ENCODE results near the gene HMCN1. TPM values are rescaled to one million over a fixed set of nuclear protein-coding genes. Genes with fewer than 3 reads are reported as not detected.
"Not testable (repeated sequence)": the region's sequence is repeated elsewhere in the genome, so short reads cannot be mapped to it uniquely, and the experiment has no call there.

The HMCN1 gene
- total and polyA plus RNA-seq, 4 experiments from 2014 or later: 0.19 to 0.29 TPM; not detected in 2

- Histone ChIP-seq H3K4me3 (ENCODE audit: low read length in 2 of 2) (no peak overlapping the region), H3K27me3 (ENCODE audit: insufficient read depth, low read length) (no peaks in the 10 kb centered on the region), H3K9me3 (ENCODE audit: control insufficient read depth in 1 of 2, low read length in 2 of 2) (no peaks in the 10 kb centered on the region), H3K27ac (ENCODE audit: low read depth, low read length) (no peak overlapping the region), H3K4me1 (ENCODE audit: insufficient read depth, low read length) (no peaks in the 10 kb centered on the region), H3K36me3 (ENCODE audit: insufficient read depth, low read length) (no peaks in the 10 kb centered on the region)
- Mint-ChIP-seq H3K27me3 (peaks cover 0 to 4% of the 10 kb centered on the region in 2 donors), H3K36me3 (no peaks in the 10 kb centered on the region), H3K9me3 (peaks cover 0 to 2% (median 0%) of the 10 kb centered on the region in 8 donors), H3K4me3 (no peak overlapping the region), H3K27ac (no peak overlapping the region), H3K4me1 (peaks cover 0 to 4% (median 0%) of the 10 kb centered on the region in 4 donors)
- DNase-seq: no peak
- ChIA-PET POLR2A (ENCODE audit: partially characterized antibody) (no interaction called here), CTCF (ENCODE audit: partially characterized antibody) (no interaction called here)
- intact Hi-C loops (cut with micrococcal nuclease): no loop called here
Observed at GRCh38 chr1:186179231-186179630, 445.0 kb downstream of the HMCN1 start.

GRCh38 chr1:186183219-186183618 is 449.0 kb downstream of the HMCN1 start:
- no peak for DNase-seq
- Histone ChIP-seq H3K4me1 (ENCODE audit: insufficient read depth, low read length) (no peaks in the 10 kb centered on the region), H3K4me3 (ENCODE audit: low read length in 2 of 2) (no peak overlapping the region), H3K36me3 (ENCODE audit: insufficient read depth, low read length) (no peaks in the 10 kb centered on the region), H3K27me3 (ENCODE audit: insufficient read depth, low read length) (no peaks in the 10 kb centered on the region), H3K27ac (ENCODE audit: low read depth, low read length) (no peak overlapping the region), H3K9me3 (ENCODE audit: control insufficient read depth in 1 of 2, low read length in 2 of 2) (no peaks in the 10 kb centered on the region)
- Mint-ChIP-seq H3K27me3 (peaks cover 0 to 4% of the 10 kb centered on the region in 2 donors), H3K9me3 (peaks cover 0 to 2% (median 0%) of the 10 kb centered on the region in 8 donors), H3K27ac (no peak overlapping the region), H3K4me1 (peaks cover 0 to 3% (median 0%) of the 10 kb centered on the region in 4 donors), H3K36me3 (no peaks in the 10 kb centered on the region), H3K4me3 (no peak overlapping the region)
- ChIA-PET POLR2A (ENCODE audit: partially characterized antibody) (no interaction called here), CTCF (ENCODE audit: partially characterized antibody) (no interaction called here)
- intact Hi-C loops (cut with micrococcal nuclease): no loop called here

DNA sequence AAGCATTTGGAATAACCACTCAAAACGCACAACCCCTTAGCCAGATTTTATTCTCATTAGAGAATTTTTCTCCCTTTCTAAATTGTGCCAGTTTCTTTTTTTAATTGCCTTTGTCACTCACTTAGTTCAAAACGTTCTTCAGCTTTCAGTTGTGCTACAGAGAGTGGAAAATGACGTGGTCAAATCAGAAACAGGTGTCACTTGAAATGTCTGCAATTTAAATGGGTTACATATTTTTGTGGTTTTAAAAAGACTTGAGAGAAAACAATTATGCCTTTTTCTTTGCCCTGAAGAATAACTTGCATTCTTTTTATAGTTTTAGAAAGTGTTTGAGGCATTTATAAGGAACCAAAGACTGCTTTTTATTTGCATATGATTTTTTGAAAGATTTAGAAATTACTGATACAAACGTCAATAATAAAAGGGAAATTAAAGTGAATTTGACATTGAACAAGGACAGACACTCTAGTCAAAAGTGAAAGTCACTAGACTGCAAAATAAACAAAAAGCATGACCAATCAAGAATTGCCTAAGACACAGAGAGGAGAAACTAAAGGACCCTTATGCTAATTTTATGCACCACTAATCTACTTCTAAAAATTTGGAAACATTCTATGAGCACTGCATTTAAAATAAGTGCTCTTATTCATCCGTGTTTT is 449.9 kb downstream of the HMCN1 start:
- Histone ChIP-seq H3K27me3 (ENCODE audit: insufficient read depth, low read length) (no peaks in the 10 kb centered on the region), H3K27ac (ENCODE audit: low read depth, low read length) (no peak overlapping the region), H3K4me1 (ENCODE audit: insufficient read depth, low read length) (no peaks in the 10 kb centered on the region), H3K9me3 (ENCODE audit: control insufficient read depth in 1 of 2, low read length in 2 of 2) (no peaks in the 10 kb centered on the region), H3K4me3 (ENCODE audit: low read length in 2 of 2) (no peak overlapping the region), H3K36me3 (ENCODE audit: insufficient read depth, low read length) (no peaks in the 10 kb centered on the region)
- intact Hi-C loops (cut with micrococcal nuclease): no loop called here
- Mint-ChIP-seq H3K27me3 (peaks cover 0 to 3% of the 10 kb centered on the region in 2 donors), H3K4me3 (peak overlapping the region in 1 of 8 donors; percentile 14), H3K9me3 (peaks cover 0 to 2% (median 0%) of the 10 kb centered on the region in 8 donors), H3K36me3 (no peaks in the 10 kb centered on the region), H3K4me1 (peaks cover 0 to 3% (median 0%) of the 10 kb centered on the region in 4 donors), H3K27ac (no peak overlapping the region)
- ChIA-PET CTCF (ENCODE audit: partially characterized antibody) (no interaction called here), POLR2A (ENCODE audit: partially characterized antibody) (no interaction called here)
- DNase-seq: no peak

GRCh38 chr1:186186251-186186650 is 452.1 kb downstream of the HMCN1 start:
- H3K27me3 ChIP-seq (ENCODE audit: insufficient read depth, low read length); H3K36me3 ChIP-seq (ENCODE audit: insufficient read depth, low read length); H3K9me3 ChIP-seq (ENCODE audit: control insufficient read depth in 1 of 2, low read length in 2 of 2); intact Hi-C loops (cut with micrococcal nuclease); H3K4me1 Mint-ChIP-seq; H3K27ac ChIP-seq (ENCODE audit: low read depth, low read length); H3K36me3 Mint-ChIP-seq; H3K4me3 ChIP-seq (ENCODE audit: low read length in 2 of 2); H3K9me3 Mint-ChIP-seq; CTCF ChIA-PET (ENCODE audit: partially characterized antibody); POLR2A ChIA-PET (ENCODE audit: partially characterized antibody); H3K4me1 ChIP-seq (ENCODE audit: insufficient read depth, low read length); DNase-seq; H3K27ac Mint-ChIP-seq; H3K4me3 Mint-ChIP-seq; H3K27me3 Mint-ChIP-seq: not testable (repeated sequence)

DNA sequence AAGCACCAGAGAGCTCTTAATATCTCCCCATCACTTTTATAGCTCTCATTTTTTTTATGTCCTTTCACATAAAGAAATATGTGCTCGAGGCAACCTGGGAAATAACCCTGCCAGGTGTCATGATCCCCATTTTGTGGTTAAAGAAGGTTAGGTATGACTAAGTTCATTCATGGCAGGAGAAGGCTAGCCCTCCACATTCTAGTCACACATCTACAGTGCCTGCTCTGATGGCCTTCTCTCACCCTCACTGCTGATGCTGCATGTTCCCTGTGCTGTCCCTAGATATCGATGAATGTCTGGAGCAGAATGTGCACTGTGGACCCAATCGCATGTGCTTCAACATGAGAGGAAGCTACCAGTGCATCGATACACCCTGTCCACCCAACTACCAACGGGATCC is 453.4 kb downstream of the HMCN1 start:
- no peaks in the 10 kb centered on the region for H3K4me1 ChIP-seq (ENCODE audit: insufficient read depth, low read length)
- ChIA-PET POLR2A (ENCODE audit: partially characterized antibody) (no interaction called here), CTCF (ENCODE audit: partially characterized antibody) (no interaction called here)

DNA sequence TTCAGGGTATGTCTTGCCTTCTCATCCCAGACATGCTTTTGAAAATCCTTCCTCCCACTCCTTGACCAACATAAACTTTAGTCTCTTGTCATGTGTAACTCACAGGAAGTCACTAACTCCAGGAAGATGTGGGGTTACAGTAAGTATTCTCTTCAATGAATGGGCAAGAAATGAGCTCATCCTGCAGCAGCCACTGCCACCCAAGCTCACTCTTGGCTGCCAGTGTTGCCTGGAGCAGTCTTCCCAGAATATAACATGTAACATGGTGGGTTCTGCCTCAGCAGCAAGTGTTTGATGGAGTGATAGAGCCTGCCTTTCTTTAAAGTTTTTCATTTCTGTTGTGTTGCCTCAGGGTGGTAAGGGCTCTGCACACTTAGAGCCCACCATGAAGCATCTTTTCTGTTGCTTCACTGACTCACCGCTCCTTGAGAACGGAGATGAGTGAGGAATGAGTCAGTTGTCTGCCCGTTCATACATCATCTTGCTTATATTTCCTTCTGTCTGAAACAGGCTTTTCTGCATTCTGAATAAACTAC is 453.9 kb downstream of the HMCN1 start:
- CTCF ChIA-PET (ENCODE audit: partially characterized antibody): no interaction called here

More for the DNA sequence above, 453.4 kb downstream of the HMCN1 start:
- no peaks in the 10 kb centered on the region for H3K27me3 ChIP-seq (ENCODE audit: insufficient read depth, low read length)
- Mint-ChIP-seq H3K4me1 (peaks cover 0 to 3% (median 0%) of the 10 kb centered on the region in 4 donors), H3K36me3 (no peaks in the 10 kb centered on the region), H3K4me3 (no peak overlapping the region), H3K27me3 (peaks cover 2 to 3% of the 10 kb centered on the region in 2 donors), H3K9me3 (peaks cover 0 to 2% (median 0%) of the 10 kb centered on the region in 8 donors), H3K27ac (no peak overlapping the region)
- no peak overlapping the region for H3K27ac ChIP-seq (ENCODE audit: low read depth, low read length)
- H3K9me3 ChIP-seq (ENCODE audit: control insufficient read depth in 1 of 2, low read length in 2 of 2): no peaks in the 10 kb centered on the region
- intact Hi-C loops (cut with micrococcal nuclease): no loop called here
- DNase-seq: no peak
- H3K36me3 ChIP-seq (ENCODE audit: insufficient read depth, low read length): no peaks in the 10 kb centered on the region
- no peak overlapping the region for H3K4me3 ChIP-seq (ENCODE audit: low read length in 2 of 2)

DNA sequence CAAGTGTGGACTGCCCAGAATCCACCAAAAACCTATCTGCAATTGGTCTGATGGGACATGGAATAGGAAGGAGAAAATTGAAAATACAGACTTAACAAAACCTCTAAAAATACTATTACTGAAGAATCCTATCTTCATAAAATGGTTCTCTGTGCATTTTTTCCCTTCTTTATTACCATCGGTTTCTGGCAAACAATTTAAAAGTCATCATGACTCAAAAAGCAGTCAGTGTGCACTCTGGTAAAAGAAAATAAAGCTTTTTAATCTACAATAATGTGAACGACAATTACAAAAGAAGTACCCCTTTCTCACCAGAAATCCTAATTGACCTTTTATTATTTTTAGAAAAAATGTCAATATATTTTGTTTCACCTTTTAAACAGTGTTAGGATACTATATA is 454.5 kb downstream of the HMCN1 start:
- H3K27me3 Mint-ChIP-seq: peaks cover 5% of the 10 kb centered on the region in 2 donors
- H3K27me3 ChIP-seq (ENCODE audit: insufficient read depth, low read length): no peaks in the 10 kb centered on the region
- H3K36me3 ChIP-seq (ENCODE audit: insufficient read depth, low read length): no peaks in the 10 kb centered on the region
- intact Hi-C loops (cut with micrococcal nuclease): no loop called here
- no peaks in the 10 kb centered on the region for H3K9me3 ChIP-seq (ENCODE audit: control insufficient read depth in 1 of 2, low read length in 2 of 2)
- H3K27ac ChIP-seq (ENCODE audit: low read depth, low read length): no peak overlapping the region
- POLR2A ChIA-PET (ENCODE audit: partially characterized antibody): no interaction called here
- H3K4me3 Mint-ChIP-seq: no peak overlapping the region
- peaks cover 0 to 5% (median 0%) of the 10 kb centered on the region in 8 donors for H3K9me3 Mint-ChIP-seq
- CTCF ChIA-PET (ENCODE audit: partially characterized antibody): no interaction called here
- no peaks in the 10 kb centered on the region for H3K4me1 ChIP-seq (ENCODE audit: insufficient read depth, low read length)
- peaks cover 0 to 3% (median 0%) of the 10 kb centered on the region in 4 donors for H3K4me1 Mint-ChIP-seq
- no peak overlapping the region for H3K27ac Mint-ChIP-seq
- H3K36me3 Mint-ChIP-seq: no peaks in the 10 kb centered on the region
- DNase-seq: no peak
- H3K4me3 ChIP-seq (ENCODE audit: low read length in 2 of 2): no peak overlapping the region

More for the DNA sequence above, 453.9 kb downstream of the HMCN1 start:
- H3K4me3 Mint-ChIP-seq: no peak overlapping the region
- H3K27me3 Mint-ChIP-seq: peaks cover 2 to 3% of the 10 kb centered on the region in 2 donors
- Histone ChIP-seq H3K27me3 (ENCODE audit: insufficient read depth, low read length) (no peaks in the 10 kb centered on the region), H3K4me3 (ENCODE audit: low read length in 2 of 2) (no peak overlapping the region), H3K9me3 (ENCODE audit: control insufficient read depth in 1 of 2, low read length in 2 of 2) (no peaks in the 10 kb centered on the region), H3K4me1 (ENCODE audit: insufficient read depth, low read length) (no peaks in the 10 kb centered on the region), H3K27ac (ENCODE audit: low read depth, low read length) (no peak overlapping the region), H3K36me3 (ENCODE audit: insufficient read depth, low read length) (no peaks in the 10 kb centered on the region)
- POLR2A ChIA-PET (ENCODE audit: partially characterized antibody): no interaction called here
- peaks cover 0 to 2% (median 0%) of the 10 kb centered on the region in 8 donors for H3K9me3 Mint-ChIP-seq
- H3K27ac Mint-ChIP-seq: no peak overlapping the region
- peaks cover 0 to 3% (median 0%) of the 10 kb centered on the region in 4 donors for H3K4me1 Mint-ChIP-seq
- intact Hi-C loops (cut with micrococcal nuclease): no loop called here
- H3K36me3 Mint-ChIP-seq: no peaks in the 10 kb centered on the region
- no peak for DNase-seq

Measured in CD4-positive, alpha-beta memory T cell (primary cell).